PC-3 (cell line): ENCODE measurements around the gene EPN2.

Source experiments
- EZH2 ChIP-seq: fragments of 300-600 bp; sonication (generic); IDR thresholded peaks from one replicate; pipeline ENCODE4 v1.6.1; 2017; ENCODE audit warnings: antibody characterized with exemption, mild to moderate bottlenecking, low read length; ENCODE audit not compliant: unreplicated experiment
- EZH2phosphoT487 ChIP-seq: fragments of 300-600 bp; sonication (generic); IDR thresholded peaks from 2 replicates; pipeline ENCODE4 v1.6.1; 2018; ENCODE audit warnings: mild to moderate bottlenecking, antibody characterized with exemption, low read length, borderline replicate concordance
- TF ChIP-seq, protein P1 (sequence below): fragments of 300-600 bp; sonication (generic); conservative IDR thresholded peaks from 2 replicates; pipeline ENCODE4 v1.5.1; 2017; ENCODE audit warnings: antibody characterized with exemption, low read depth, mild to moderate bottlenecking, low read length

DNA sequence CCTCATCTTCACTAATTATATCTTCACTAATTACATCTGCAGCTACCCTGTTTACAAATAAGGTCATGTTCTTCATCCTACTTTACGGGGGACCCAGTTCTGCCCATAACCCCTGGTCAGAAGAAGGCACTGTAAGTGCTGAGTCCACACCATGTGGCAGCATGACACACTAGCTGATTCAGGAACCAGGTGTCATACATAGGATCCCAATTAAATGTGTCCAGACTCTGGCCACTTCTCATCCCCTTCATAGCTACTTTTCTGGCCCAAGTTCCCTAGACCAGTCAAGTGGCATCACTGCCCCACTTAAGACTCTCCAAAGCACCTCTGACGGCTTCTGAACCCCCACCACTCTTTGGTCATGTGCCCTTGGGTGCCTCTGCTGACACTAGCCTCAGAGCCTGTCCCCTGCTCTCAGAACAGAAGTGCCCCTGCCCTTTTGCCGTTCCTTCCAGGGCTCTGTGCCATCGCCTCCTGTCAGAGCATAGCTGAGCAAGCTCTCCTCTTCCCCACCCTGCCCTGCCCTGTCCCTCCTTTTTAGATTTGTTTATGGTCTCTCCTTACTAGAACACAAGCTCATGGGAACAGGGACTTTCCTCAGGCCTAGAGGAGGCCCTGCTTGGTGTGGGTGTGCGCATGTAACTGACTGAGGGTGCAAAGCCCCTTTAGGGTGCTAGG, 64.2 kb downstream of the EPN2 start:
- TF ChIP-seq, protein P1, sequence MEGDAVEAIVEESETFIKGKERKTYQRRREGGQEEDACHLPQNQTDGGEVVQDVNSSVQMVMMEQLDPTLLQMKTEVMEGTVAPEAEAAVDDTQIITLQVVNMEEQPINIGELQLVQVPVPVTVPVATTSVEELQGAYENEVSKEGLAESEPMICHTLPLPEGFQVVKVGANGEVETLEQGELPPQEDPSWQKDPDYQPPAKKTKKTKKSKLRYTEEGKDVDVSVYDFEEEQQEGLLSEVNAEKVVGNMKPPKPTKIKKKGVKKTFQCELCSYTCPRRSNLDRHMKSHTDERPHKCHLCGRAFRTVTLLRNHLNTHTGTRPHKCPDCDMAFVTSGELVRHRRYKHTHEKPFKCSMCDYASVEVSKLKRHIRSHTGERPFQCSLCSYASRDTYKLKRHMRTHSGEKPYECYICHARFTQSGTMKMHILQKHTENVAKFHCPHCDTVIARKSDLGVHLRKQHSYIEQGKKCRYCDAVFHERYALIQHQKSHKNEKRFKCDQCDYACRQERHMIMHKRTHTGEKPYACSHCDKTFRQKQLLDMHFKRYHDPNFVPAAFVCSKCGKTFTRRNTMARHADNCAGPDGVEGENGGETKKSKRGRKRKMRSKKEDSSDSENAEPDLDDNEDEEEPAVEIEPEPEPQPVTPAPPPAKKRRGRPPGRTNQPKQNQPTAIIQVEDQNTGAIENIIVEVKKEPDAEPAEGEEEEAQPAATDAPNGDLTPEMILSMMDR = no peak
- TF ChIP-seq EZH2 (no peak), EZH2phosphoT487 (no peak)
